Stimulated activated CD8-positive, alpha-beta memory T cell treated with anti-CD3 and anti-CD28 coated beads, Interleukin-15, amount 100 ng/mL, for 4 hours (primary cell): ENCODE measurements around the gene SURF1.

Source experiments
- DNase-seq, 2 donors: peaks; one replicate each; pipeline ENCODE4 v3.0.0-alpha.2; 2020; ENCODE audit warnings: low read depth in 2 of 2

SURF1 gene

GRCh38 chr9:133362359-133363044 is 6.2 kb upstream of the SURF1 start:
- DNase-seq = no peak

GRCh38 chr9:133361507-133362092 is 5.3 kb upstream of the SURF1 start:
- DNase-seq = no peak

GRCh38 chr9:133360400-133361393 is 4.4 kb upstream of the SURF1 start:
- DNase-seq = no peak

- DNase-seq = no peak
These were observed 3.3 kb upstream of the SURF1 start for GRCh38 chr9:133359399-133360175.

- no peak for DNase-seq
These were observed 1.4 kb upstream of the SURF1 start for GRCh38 chr9:133357656-133358055.

GRCh38 chr9:133355881-133356357 is 368 bp downstream of the SURF1 start:
- DNase-seq = no peak

- DNase-seq = no peak
These were observed 1.5 kb downstream of the SURF1 start for GRCh38 chr9:133354766-133355165.

- DNase-seq = no peak
These were observed 2.7 kb downstream of the SURF1 start for GRCh38 chr9:133353548-133353947.

GRCh38 chr9:133352635-133353340 is 3.5 kb downstream of the SURF1 start:
- no peak for DNase-seq

- no peak for DNase-seq
These were observed 4.2 kb downstream of the SURF1 start for GRCh38 chr9:133351908-133352634.

GRCh38 chr9:133351526-133351907 is 4.8 kb downstream of the SURF1 start:
- DNase-seq = no peak

- DNase-seq = no peak
These were observed 6.2 kb downstream of the SURF1 start for GRCh38 chr9:133349965-133350616.

- no peak for DNase-seq
These were observed 7.3 kb downstream of the SURF1 start for GRCh38 chr9:133348718-133349573.

- peak; percentile 78 to 90 for DNase-seq
These were observed 8.1 kb downstream of the SURF1 start, which contains the start of the genes MED22 and RPL7A for GRCh38 chr9:133347985-133348717. Gene MED22, minus strand, starts transcription at chr9:133348131. Its CDS starts 1,469 bp downstream, at chr9:133346662. Gene RPL7A, plus strand, starts transcription at chr9:133348218. Its CDS starts 26 bp downstream, at chr9:133348244.

- no peak for DNase-seq
These were observed 8.7 kb downstream of the SURF1 start for GRCh38 chr9:133347515-133347984.

- DNase-seq = no peak
These were observed 10.1 kb downstream of the SURF1 start for GRCh38 chr9:133346021-133346785.

- no peak for DNase-seq
These were observed 10.7 kb downstream of the SURF1 start for GRCh38 chr9:133345596-133345995.
